ENCODE measurements around the gene MTOR. TPM values are rescaled to one million over a fixed set of nuclear protein-coding genes. Genes with fewer than 3 reads are reported as not detected.

Gene MTOR
- total RNA-seq, 4 donors from 2014 or later: 32.4 to 55.4 (median 42.5) TPM

- H3K4me3 ChIP-seq: no peak overlapping the region
- no peak overlapping the region for H3K27ac ChIP-seq
- H3K9me3 ChIP-seq: no peaks in the 10 kb centered on the region
- peaks cover 0 to 15% (median 4%) of the 10 kb centered on the region in 3 donors for H3K4me1 ChIP-seq
- no peaks in the 10 kb centered on the region for H3K27me3 ChIP-seq
- WGBS, 2 donors (ENCODE audit: low coverage in 1 of 2): 97 to 100% methylated on average over 1 to 4 of the region's 4 CpGs
- TF ChIP-seq EP300 (IDR thresholded peaks at IDR 0.05) (no peak), POLR2A (IDR thresholded peaks at IDR 0.05) (no peak), CTCF (IDR thresholded peaks at IDR 0.05) (no peak), POLR2AphosphoS5 (IDR thresholded peaks at IDR 0.05) (no peak)
- no peak for ATAC-seq
- peaks cover 5 to 94% of the 10 kb centered on the region in 2 donors for H3K36me3 ChIP-seq
Measured at GRCh38 chr1:11211461-11211860, 50.9 kb downstream of the MTOR start.

- Histone ChIP-seq H3K27me3 (no peaks in the 10 kb centered on the region), H3K27ac (peak overlapping the region in 3 of 4 donors; percentile 14 to 42 (median 35)), H3K4me3 (no peak overlapping the region), H3K9me3 (no peaks in the 10 kb centered on the region), H3K4me1 (peaks cover 0 to 15% (median 4%) of the 10 kb centered on the region in 3 donors), H3K36me3 (peaks cover 3 to 94% of the 10 kb centered on the region in 2 donors)
- TF ChIP-seq POLR2A (IDR thresholded peaks at IDR 0.05) (no peak), CTCF (IDR thresholded peaks at IDR 0.05) (no peak), POLR2AphosphoS5 (IDR thresholded peaks at IDR 0.05) (no peak)
- peak; percentile 67 for ATAC-seq
- 59 to 75% methylated on average over 5 of the region's 6 CpGs for WGBS, 2 donors (ENCODE audit: low coverage in 1 of 2)
Measured at GRCh38 chr1:11207898-11208611, 54.3 kb downstream of the MTOR start.

GRCh38 chr1:11204396-11205190, 57.8 kb downstream of the MTOR start:
- H3K36me3 ChIP-seq: peaks cover 3 to 94% of the 10 kb centered on the region in 2 donors
- no peaks in the 10 kb centered on the region for H3K27me3 ChIP-seq
- ATAC-seq: no peak
- 87 to 91% methylated on average over 7 to 10 of the region's 11 CpGs for WGBS, 2 donors (ENCODE audit: low coverage in 1 of 2)
- H3K9me3 ChIP-seq: no peaks in the 10 kb centered on the region
- peaks cover 0 to 15% (median 4%) of the 10 kb centered on the region in 3 donors for H3K4me1 ChIP-seq
- H3K27ac ChIP-seq: no peak overlapping the region
- H3K4me3 ChIP-seq: no peak overlapping the region
- TF ChIP-seq POLR2AphosphoS5 (IDR thresholded peaks at IDR 0.05) (no peak), POLR2A (IDR thresholded peaks at IDR 0.05) (no peak), CTCF (IDR thresholded peaks at IDR 0.05) (no peak), EP300 (IDR thresholded peaks at IDR 0.05) (no peak)

GRCh38 chr1:11198851-11199594, 63.3 kb downstream of the MTOR start:
- Histone ChIP-seq H3K9me3 (no peaks in the 10 kb centered on the region), H3K27me3 (no peaks in the 10 kb centered on the region), H3K27ac (no peak overlapping the region), H3K36me3 (peaks cover 3 to 100% of the 10 kb centered on the region in 2 donors), H3K4me1 (no peaks in the 10 kb centered on the region), H3K4me3 (no peak overlapping the region)
- ATAC-seq: no peak
- TF ChIP-seq POLR2A (IDR thresholded peaks at IDR 0.05) (no peak), CTCF (IDR thresholded peaks at IDR 0.05) (no peak), POLR2AphosphoS5 (IDR thresholded peaks at IDR 0.05) (no peak), EP300 (IDR thresholded peaks at IDR 0.05) (no peak)
- 93 to 100% methylated on average over 1 to 2 of the region's 2 CpGs for WGBS, 2 donors (ENCODE audit: low coverage in 1 of 2)
